Thyroid gland (tissue), 4 donors: ENCODE data around the gene SLC9A1.

ENCODE experiments used
- CTCF ChIP-seq, 6 experiments: fragments of 200-600 bp in 3 of 6; fragments of 450-650 bp in 3 of 6; sonication (generic) in 3 of 6; IDR thresholded peaks; one replicate each; pipeline ENCODE4 v1.5.1; 2016 to 2019; ENCODE audit warnings: antibody characterized with exemption in 6 of 6, mild to moderate bottlenecking in 2 of 6, inconsistent platforms in 1 of 6, moderate library complexity in 1 of 6
- POLR2A ChIP-seq, 2 donors: fragments of 450-650 bp; IDR thresholded peaks; one replicate each; pipeline ENCODE4 v1.6.1; 2017; ENCODE audit warnings: antibody characterized with exemption in 2 of 2, mild to moderate bottlenecking in 2 of 2, moderate library complexity in 1 of 2

GRCh38 chr1:27095576-27095975 lies 59.3 kb downstream of the SLC9A1 start:
- TF ChIP-seq CTCF (IDR thresholded peaks at IDR 0.05) (no peak), POLR2A (IDR thresholded peaks at IDR 0.05) (no peak)
